Stimulated activated CD8-positive, alpha-beta memory T cell treated with anti-CD3 and anti-CD28 coated beads, Interleukin-7, amount 100 ng/mL, for 48 hours (primary cell): ENCODE data around the gene IMPA2.

Source experiments
- DNase-seq, 2 donors: peaks; one replicate each; pipeline ENCODE4 v3.0.0-alpha.2; 2020; ENCODE audit warnings: low read depth in 1 of 2; ENCODE audit errors: extremely low read depth in 1 of 2

IMPA2 gene

GRCh38 chr18:12046046-12046750 is 64.9 kb downstream of the IMPA2 start:
- DNase-seq, result no peak

- no peak for DNase-seq
These were observed 65.5 kb downstream of the IMPA2 start for GRCh38 chr18:12046751-12047335.

- DNase-seq, result no peak
These were observed 66.9 kb downstream of the IMPA2 start for GRCh38 chr18:12048010-12048826.

GRCh38 chr18:12048827-12049175 is 67.5 kb downstream of the IMPA2 start:
- no peak for DNase-seq

GRCh38 chr18:12049978-12050811 is 68.9 kb downstream of the IMPA2 start:
- no peak for DNase-seq

GRCh38 chr18:12052866-12053265 is 71.6 kb downstream of the IMPA2 start:
- no peak for DNase-seq

- DNase-seq, result no peak
These were observed 72.0 kb downstream of the IMPA2 start for GRCh38 chr18:12053289-12053688.

GRCh38 chr18:12056034-12056883 is 75.0 kb downstream of the IMPA2 start:
- DNase-seq, result no peak

GRCh38 chr18:12056884-12057402 is 75.6 kb downstream of the IMPA2 start:
- DNase-seq, result no peak

GRCh38 chr18:12057419-12058039 is 76.2 kb downstream of the IMPA2 start:
- no peak for DNase-seq

GRCh38 chr18:12059334-12060181 is 78.3 kb downstream of the IMPA2 start:
- DNase-seq, result no peak

GRCh38 chr18:12060182-12060870 is 79.0 kb downstream of the IMPA2 start:
- no peak for DNase-seq

GRCh38 chr18:12061685-12062084 is 80.4 kb downstream of the IMPA2 start:
- DNase-seq, result no peak

GRCh38 chr18:12062974-12063373 is 81.7 kb downstream of the IMPA2 start:
- no peak for DNase-seq

GRCh38 chr18:12064086-12064763 is 82.9 kb downstream of the IMPA2 start:
- DNase-seq, result no peak

GRCh38 chr18:12065397-12065796 is 84.1 kb downstream of the IMPA2 start:
- DNase-seq, result no peak

- DNase-seq, result no peak
These were observed 85.7 kb downstream of the IMPA2 start for GRCh38 chr18:12066910-12067511.
